ENCODE data around the gene CEP112. TPM values are rescaled to one million over a fixed set of nuclear protein-coding genes. Genes with fewer than 3 reads are reported as not detected.
A peak's percentile ranks its signal among the peaks of the same experiment; 100 is the strongest.
"Not testable (repeated sequence)": the region's sequence is repeated elsewhere in the genome, so short reads cannot be mapped to it uniquely, and the experiment has no call there.

The CEP112 gene
- total RNA-seq, 1 donor from 2014 or later: 9.7 TPM

DNA sequence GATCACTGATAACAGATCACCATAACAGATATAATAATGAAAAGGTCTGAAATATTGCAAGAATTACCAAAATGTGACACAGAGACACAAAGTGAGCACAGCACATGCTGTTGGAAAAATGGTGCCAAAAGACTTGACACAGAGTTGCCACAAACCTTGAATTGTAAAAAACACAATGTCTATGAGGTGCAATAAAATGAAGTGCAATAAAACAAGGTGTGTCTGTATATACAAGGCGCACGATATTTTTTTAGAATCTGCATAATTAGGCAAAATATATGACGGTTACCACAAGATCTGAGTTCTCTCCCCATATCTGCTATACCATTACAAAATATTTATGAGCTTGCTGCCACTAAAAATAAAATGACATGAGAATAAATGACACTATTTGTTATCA is 458.6 kb downstream of the CEP112 start:
- no peaks in the 10 kb centered on the region for H3F3A ChIP-seq (ENCODE audit: low read depth)
- peaks cover 2% of the 10 kb centered on the region for H3K27me3 Mint-ChIP-seq (ENCODE audit: insufficient read depth, low read depth)
- no peaks in the 10 kb centered on the region for H3K4me1 ChIP-seq
- no peak overlapping the region for H2AFZ ChIP-seq (replicated peaks)
- no peaks in the 10 kb centered on the region for H3K79me2 ChIP-seq (ENCODE audit: low read depth)
- H3K9me3 ChIP-seq (ENCODE audit: low read depth): no peaks in the 10 kb centered on the region
- H3K9ac ChIP-seq: no peak overlapping the region
- peaks cover 7% of the 10 kb centered on the region for H3K4me1 Mint-ChIP-seq
- H3K9me3 Mint-ChIP-seq: peaks cover 14% of the 10 kb centered on the region
- no peak for DNase-seq (ENCODE audit: low spot score)
- no peak for TF ChIP-seq EZH2phosphoT487 (IDR thresholded peaks at IDR 0.05)
- TF ChIP-seq EZH2 (IDR thresholded peaks at IDR 0.05): no peak
- TF ChIP-seq, protein P1, sequence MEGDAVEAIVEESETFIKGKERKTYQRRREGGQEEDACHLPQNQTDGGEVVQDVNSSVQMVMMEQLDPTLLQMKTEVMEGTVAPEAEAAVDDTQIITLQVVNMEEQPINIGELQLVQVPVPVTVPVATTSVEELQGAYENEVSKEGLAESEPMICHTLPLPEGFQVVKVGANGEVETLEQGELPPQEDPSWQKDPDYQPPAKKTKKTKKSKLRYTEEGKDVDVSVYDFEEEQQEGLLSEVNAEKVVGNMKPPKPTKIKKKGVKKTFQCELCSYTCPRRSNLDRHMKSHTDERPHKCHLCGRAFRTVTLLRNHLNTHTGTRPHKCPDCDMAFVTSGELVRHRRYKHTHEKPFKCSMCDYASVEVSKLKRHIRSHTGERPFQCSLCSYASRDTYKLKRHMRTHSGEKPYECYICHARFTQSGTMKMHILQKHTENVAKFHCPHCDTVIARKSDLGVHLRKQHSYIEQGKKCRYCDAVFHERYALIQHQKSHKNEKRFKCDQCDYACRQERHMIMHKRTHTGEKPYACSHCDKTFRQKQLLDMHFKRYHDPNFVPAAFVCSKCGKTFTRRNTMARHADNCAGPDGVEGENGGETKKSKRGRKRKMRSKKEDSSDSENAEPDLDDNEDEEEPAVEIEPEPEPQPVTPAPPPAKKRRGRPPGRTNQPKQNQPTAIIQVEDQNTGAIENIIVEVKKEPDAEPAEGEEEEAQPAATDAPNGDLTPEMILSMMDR (IDR thresholded peaks at IDR 0.05): no peak
- no peaks in the 10 kb centered on the region for H4K20me1 ChIP-seq (ENCODE audit: low read depth)
- no peaks in the 10 kb centered on the region for H3K27me3 ChIP-seq
- H3K27ac ChIP-seq: no peak overlapping the region
- no peaks in the 10 kb centered on the region for H3K36me3 ChIP-seq
- H3K27ac Mint-ChIP-seq: no peak overlapping the region
- peaks cover 41% of the 10 kb centered on the region for H3K36me3 Mint-ChIP-seq
- no peak overlapping the region for H3K4me2 ChIP-seq
- H3K4me3 ChIP-seq: no peak overlapping the region
- no peak overlapping the region for H3K4me3 Mint-ChIP-seq

DNA sequence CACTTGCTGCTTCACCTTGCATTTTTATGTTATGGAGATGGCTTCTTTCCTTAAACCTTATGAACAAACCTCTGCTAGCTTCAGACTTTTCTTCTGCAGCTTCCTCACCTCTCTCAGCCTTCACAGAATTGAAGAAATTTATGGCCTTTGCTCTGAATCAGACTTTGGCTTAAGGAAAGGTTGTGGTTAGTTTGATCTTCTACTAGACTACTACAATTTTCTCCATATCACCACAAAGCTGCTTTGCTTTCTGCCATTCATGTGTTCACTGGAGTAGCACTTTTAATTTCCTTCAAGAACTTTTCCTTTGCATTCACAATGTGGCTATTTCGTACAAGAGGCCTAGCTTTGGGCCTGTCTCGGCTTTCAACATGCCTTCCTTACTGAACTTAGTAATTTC is 459.3 kb downstream of the CEP112 start:
- Mint-ChIP-seq H3K9me3 (peaks cover 14% of the 10 kb centered on the region), H3K36me3 (peaks cover 40% of the 10 kb centered on the region)
- not testable (repeated sequence) for H3K79me2 ChIP-seq (ENCODE audit: low read depth)

DNA sequence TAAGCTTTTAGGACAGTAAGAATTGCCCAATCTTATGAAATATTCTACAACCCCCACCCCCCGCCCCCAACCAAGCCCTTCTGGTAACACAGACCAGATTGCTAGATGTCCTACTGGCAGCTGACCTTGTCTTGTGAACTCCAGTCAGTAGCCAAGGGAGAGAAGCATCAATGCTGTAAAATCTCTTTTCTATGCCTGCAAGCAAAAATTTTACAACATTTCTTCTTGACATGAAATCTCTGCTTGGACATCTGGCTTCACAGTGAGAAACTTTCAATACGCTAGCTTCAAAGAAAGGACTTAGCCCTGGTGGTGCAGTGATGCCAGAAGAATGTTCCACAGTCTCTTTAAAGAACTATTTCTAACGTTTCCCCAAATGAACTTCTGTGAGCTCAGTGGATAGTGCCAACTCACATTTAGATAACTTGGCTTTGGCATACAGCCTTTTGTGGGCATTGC is 461.2 kb downstream of the CEP112 start:
- H3K27ac Mint-ChIP-seq: no peak overlapping the region

More for the DNA sequence above, 459.3 kb downstream of the CEP112 start:
- not testable (repeated sequence) for H3K4me2 ChIP-seq; H3F3A ChIP-seq (ENCODE audit: low read depth); H3K4me3 ChIP-seq; H3K4me3 Mint-ChIP-seq; H3K4me1 Mint-ChIP-seq; H4K20me1 ChIP-seq (ENCODE audit: low read depth); H3K9me3 ChIP-seq (ENCODE audit: low read depth); DNase-seq (ENCODE audit: low spot score); H3K27me3 Mint-ChIP-seq (ENCODE audit: insufficient read depth, low read depth); H3K4me1 ChIP-seq; H3K36me3 ChIP-seq; H3K27me3 ChIP-seq; H3K9ac ChIP-seq; H2AFZ ChIP-seq (replicated peaks); H3K27ac ChIP-seq
- peak overlapping the region; percentile 32 for H3K27ac Mint-ChIP-seq

DNA sequence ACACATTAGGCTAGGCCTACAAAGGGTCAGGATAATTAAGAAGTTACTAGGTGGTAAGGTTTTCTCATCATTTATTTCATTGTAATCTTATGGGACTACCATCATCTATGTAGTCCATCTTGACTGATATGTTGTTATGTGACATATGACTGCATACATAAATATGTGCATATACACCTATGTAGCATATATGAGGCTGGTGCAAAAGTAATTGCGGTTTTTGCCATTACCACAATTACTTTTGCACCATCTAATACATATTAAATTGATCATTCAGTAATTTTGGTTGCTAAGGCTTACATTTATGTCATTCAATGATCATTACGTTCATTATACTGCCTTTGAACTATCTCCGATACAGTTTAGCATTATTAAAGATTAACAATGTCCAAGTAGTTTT is 462.7 kb downstream of the CEP112 start:
- H3K9me3 Mint-ChIP-seq: peaks cover 16% of the 10 kb centered on the region
- H3K9me3 ChIP-seq (ENCODE audit: low read depth): no peaks in the 10 kb centered on the region
- no peaks in the 10 kb centered on the region for H3F3A ChIP-seq (ENCODE audit: low read depth)
- no peak for DNase-seq (ENCODE audit: low spot score)
- H3K4me2 ChIP-seq: no peak overlapping the region
- no peaks in the 10 kb centered on the region for H3K4me1 ChIP-seq
- H3K79me2 ChIP-seq (ENCODE audit: low read depth): no peaks in the 10 kb centered on the region
- TF ChIP-seq EZH2phosphoT487 (IDR thresholded peaks at IDR 0.05): no peak
- TF ChIP-seq, protein P1 (IDR thresholded peaks at IDR 0.05): no peak
- TF ChIP-seq EZH2 (IDR thresholded peaks at IDR 0.05): no peak
- no peak overlapping the region for H3K27ac Mint-ChIP-seq
- no peaks in the 10 kb centered on the region for H3K27me3 ChIP-seq
- H4K20me1 ChIP-seq (ENCODE audit: low read depth): no peaks in the 10 kb centered on the region
- H3K27ac ChIP-seq: no peak overlapping the region
- H3K36me3 Mint-ChIP-seq: peaks cover 37% of the 10 kb centered on the region
- H3K27me3 Mint-ChIP-seq (ENCODE audit: insufficient read depth, low read depth): no peaks in the 10 kb centered on the region
- H2AFZ ChIP-seq (replicated peaks): no peak overlapping the region
- no peaks in the 10 kb centered on the region for H3K36me3 ChIP-seq
- H3K4me3 Mint-ChIP-seq: no peak overlapping the region
- H3K9ac ChIP-seq: no peak overlapping the region
- peaks cover 3% of the 10 kb centered on the region for H3K4me1 Mint-ChIP-seq
- H3K4me3 ChIP-seq: no peak overlapping the region

More for the DNA sequence above, 461.2 kb downstream of the CEP112 start:
- TF ChIP-seq EZH2phosphoT487 (IDR thresholded peaks at IDR 0.05) (no peak), EZH2 (IDR thresholded peaks at IDR 0.05) (no peak)
- TF ChIP-seq, protein P1 (IDR thresholded peaks at IDR 0.05): no peak
- no peaks in the 10 kb centered on the region for H3F3A ChIP-seq (ENCODE audit: low read depth)
- no peak for DNase-seq (ENCODE audit: low spot score)
- no peak overlapping the region for H3K27ac ChIP-seq
- no peaks in the 10 kb centered on the region for H3K4me1 ChIP-seq
- no peaks in the 10 kb centered on the region for H3K79me2 ChIP-seq (ENCODE audit: low read depth)
- no peaks in the 10 kb centered on the region for H3K36me3 ChIP-seq
- no peaks in the 10 kb centered on the region for H3K4me1 Mint-ChIP-seq
- no peaks in the 10 kb centered on the region for H4K20me1 ChIP-seq (ENCODE audit: low read depth)
- H3K36me3 Mint-ChIP-seq: peaks cover 33% of the 10 kb centered on the region
- H3K4me3 ChIP-seq: no peak overlapping the region
- no peak overlapping the region for H3K9ac ChIP-seq
- H3K9me3 Mint-ChIP-seq: peaks cover 16% of the 10 kb centered on the region
- no peak overlapping the region for H2AFZ ChIP-seq (replicated peaks)
- no peaks in the 10 kb centered on the region for H3K27me3 ChIP-seq
- no peak overlapping the region for H3K4me3 Mint-ChIP-seq
- H3K4me2 ChIP-seq: no peak overlapping the region
- H3K27me3 Mint-ChIP-seq (ENCODE audit: insufficient read depth, low read depth): no peaks in the 10 kb centered on the region
- H3K9me3 ChIP-seq (ENCODE audit: low read depth): no peaks in the 10 kb centered on the region

Data from neural progenitor cell (in vitro differentiated cells).